NCI-H748 (cell line): ENCODE measurements around the gene TMEM187.
A peak's percentile ranks its signal among the peaks of the same experiment; 100 is the strongest.
"Not testable (repeated sequence)": the region's sequence is repeated elsewhere in the genome, so short reads cannot be mapped to it uniquely, and the experiment has no call there.

ENCODE experiments used
- DNase-seq: peaks from one replicate; lab custom pipeline; 2025; ENCODE audit not compliant: unreplicated experiment; lab: John Stamatoyannopoulos, UW

Gene TMEM187

GRCh38 chrX:153970357-153971123 lies 2.0 kb upstream of the TMEM187 start:
- peak; percentile 52 for DNase-seq

- peak; percentile 86 for DNase-seq
Observed at GRCh38 chrX:153971124-153971449, 1.5 kb upstream of the TMEM187 start.

- peak; percentile 94 for DNase-seq
Observed at GRCh38 chrX:153971450-153972367, 845 bp upstream of the TMEM187 start, which contains the start of gene HCFC1. HCFC1 (minus strand) TSS chrX:153971818; CDS start chrX:153970840, 978 bp downstream.

- peak; percentile 87 for DNase-seq
Observed at GRCh38 chrX:153973127-153974002, 811 bp downstream of the TMEM187 start.

GRCh38 chrX:153974003-153974725 lies 1.6 kb downstream of the TMEM187 start:
- DNase-seq: peak; percentile 3

GRCh38 chrX:153974726-153975286 lies 2.3 kb downstream of the TMEM187 start:
- DNase-seq: no peak

- not testable (repeated sequence) for DNase-seq
Observed at GRCh38 chrX:153980394-153980793, 7.8 kb downstream of the TMEM187 start.

GRCh38 chrX:153981231-153981630 lies 8.7 kb downstream of the TMEM187 start:
- no peak for DNase-seq

GRCh38 chrX:153981771-153982533 lies 9.4 kb downstream of the TMEM187 start:
- DNase-seq: no peak

- DNase-seq: no peak
Observed at GRCh38 chrX:153983321-153983801, 10.8 kb downstream of the TMEM187 start.

GRCh38 chrX:153984351-153985178 lies 12.0 kb downstream of the TMEM187 start:
- DNase-seq: no peak

- DNase-seq: no peak
Observed at GRCh38 chrX:153988493-153988892, 15.9 kb downstream of the TMEM187 start.

- no peak for DNase-seq
Observed at GRCh38 chrX:153989973-153990655, 17.6 kb downstream of the TMEM187 start.

- DNase-seq: no peak
Observed at GRCh38 chrX:153991013-153991580, 18.5 kb downstream of the TMEM187 start.

- DNase-seq: no peak
Observed at GRCh38 chrX:153992180-153992579, 19.6 kb downstream of the TMEM187 start.

- DNase-seq: no peak
Observed at GRCh38 chrX:153993079-153993478, 20.5 kb downstream of the TMEM187 start.

- no peak for DNase-seq
Observed at GRCh38 chrX:153993978-153994377, 21.4 kb downstream of the TMEM187 start.
